OCI-LY1 (cell line): ENCODE results near the gene CAV3.

Experiments used
- EZH2 ChIP-seq: fragments of 200-600 bp; sonication (generic), shearing (Covaris generic); IDR thresholded peaks from 2 replicates; pipeline ENCODE4 v1.8.0; 2017; ENCODE audit warnings: borderline replicate concordance, mixed run types, mild to moderate bottlenecking, antibody characterized with exemption, low read length, moderate library complexity, mixed read lengths
- TF ChIP-seq, protein P1 (sequence below): fragments of 200-600 bp; sonication (generic), shearing (Covaris generic); IDR thresholded peaks from 2 replicates; pipeline ENCODE4 v1.5.1; 2017; ENCODE audit warnings: mild to moderate bottlenecking, antibody characterized with exemption, low read length, moderate library complexity, mixed read lengths

DNA sequence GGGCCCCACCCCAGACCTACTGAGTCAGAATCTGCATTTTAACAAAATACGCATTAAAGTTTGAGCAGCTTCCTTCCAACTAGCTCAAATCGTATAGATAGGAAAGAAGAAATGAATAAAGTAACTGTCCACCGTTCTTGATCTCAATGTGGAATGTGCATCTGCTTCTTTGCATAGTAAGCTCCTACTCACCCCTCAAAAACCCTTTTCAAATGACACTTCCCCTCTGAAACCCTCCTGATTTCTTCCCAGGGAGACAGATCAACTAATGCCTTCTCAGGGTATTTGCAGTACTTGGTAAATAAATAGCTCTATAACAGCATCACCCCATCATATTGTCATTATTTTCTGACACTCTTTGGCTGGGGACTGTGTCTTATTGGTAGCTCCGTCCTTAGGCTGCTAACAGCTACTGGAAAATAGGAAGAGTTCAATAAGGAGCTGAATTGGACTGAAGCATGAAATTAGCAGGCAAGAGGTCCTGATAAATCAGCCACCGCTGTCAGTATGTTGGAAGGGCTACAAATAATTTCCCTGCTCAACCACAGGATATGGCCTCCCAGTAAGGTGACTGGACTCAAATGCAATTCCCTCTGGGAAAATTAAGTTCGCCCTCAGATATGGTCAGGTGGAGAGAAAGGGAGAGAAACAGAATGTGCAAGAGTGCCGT is 25.6 kb downstream of the CAV3 start:
- TF ChIP-seq, protein P1, sequence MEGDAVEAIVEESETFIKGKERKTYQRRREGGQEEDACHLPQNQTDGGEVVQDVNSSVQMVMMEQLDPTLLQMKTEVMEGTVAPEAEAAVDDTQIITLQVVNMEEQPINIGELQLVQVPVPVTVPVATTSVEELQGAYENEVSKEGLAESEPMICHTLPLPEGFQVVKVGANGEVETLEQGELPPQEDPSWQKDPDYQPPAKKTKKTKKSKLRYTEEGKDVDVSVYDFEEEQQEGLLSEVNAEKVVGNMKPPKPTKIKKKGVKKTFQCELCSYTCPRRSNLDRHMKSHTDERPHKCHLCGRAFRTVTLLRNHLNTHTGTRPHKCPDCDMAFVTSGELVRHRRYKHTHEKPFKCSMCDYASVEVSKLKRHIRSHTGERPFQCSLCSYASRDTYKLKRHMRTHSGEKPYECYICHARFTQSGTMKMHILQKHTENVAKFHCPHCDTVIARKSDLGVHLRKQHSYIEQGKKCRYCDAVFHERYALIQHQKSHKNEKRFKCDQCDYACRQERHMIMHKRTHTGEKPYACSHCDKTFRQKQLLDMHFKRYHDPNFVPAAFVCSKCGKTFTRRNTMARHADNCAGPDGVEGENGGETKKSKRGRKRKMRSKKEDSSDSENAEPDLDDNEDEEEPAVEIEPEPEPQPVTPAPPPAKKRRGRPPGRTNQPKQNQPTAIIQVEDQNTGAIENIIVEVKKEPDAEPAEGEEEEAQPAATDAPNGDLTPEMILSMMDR, result no peak
- no peak for TF ChIP-seq EZH2
